Gastrocnemius medialis (tissue), 4 donors: Measurements from ENCODE around the gene RABEP2.

ENCODE experiments used
- CTCF ChIP-seq, 5 experiments: fragments of 450-650 bp in 3 of 5; fragments of 200-600 bp in 2 of 5; sonication (generic) in 2 of 5; IDR thresholded peaks in 4 of 5; conservative IDR thresholded peaks in 1 of 5; 1 replicate in 4 of 5; 2 replicates in 1 of 5; pipeline ENCODE4 v1.5.1; 2016 to 2019; ENCODE audit warnings: antibody characterized with exemption in 5 of 5, mild to moderate bottlenecking in 3 of 5, moderate library complexity in 3 of 5
- POLR2A ChIP-seq, 2 donors: fragments of 450-650 bp; IDR thresholded peaks; one replicate each; pipeline ENCODE4 v1.6.1; 2017; ENCODE audit warnings: antibody characterized with exemption in 2 of 2, mild to moderate bottlenecking in 2 of 2, moderate library complexity in 2 of 2

DNA sequence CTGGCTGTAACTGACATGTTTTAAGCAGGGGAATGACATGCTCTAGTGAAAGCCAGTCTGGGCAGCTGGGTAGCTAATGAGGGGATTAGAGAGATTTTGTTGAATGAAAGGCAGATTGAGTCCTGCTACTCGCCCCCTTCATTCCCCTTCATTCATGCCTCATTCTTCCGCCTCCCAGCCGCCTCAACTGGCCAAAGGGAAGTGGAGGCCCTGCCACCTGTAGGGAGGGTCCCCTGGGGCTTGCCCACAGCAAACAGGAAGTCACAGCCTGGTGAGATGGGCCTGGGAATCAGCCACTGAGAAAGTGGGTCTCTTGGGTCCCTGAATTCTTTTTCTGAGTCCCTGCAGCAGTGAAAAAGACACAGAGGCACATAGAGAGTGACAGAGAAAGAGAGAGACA is 5.6 kb upstream of the RABEP2 start:
- no peak for TF ChIP-seq POLR2A (IDR thresholded peaks at IDR 0.05)
- TF ChIP-seq CTCF (IDR thresholded peaks at IDR 0.05 in 4 of 5, conservative IDR thresholded peaks at IDR 0.05 in 1 of 5), result no peak
